ENCODE results near the gene MBP.

Gene MBP

DNA sequence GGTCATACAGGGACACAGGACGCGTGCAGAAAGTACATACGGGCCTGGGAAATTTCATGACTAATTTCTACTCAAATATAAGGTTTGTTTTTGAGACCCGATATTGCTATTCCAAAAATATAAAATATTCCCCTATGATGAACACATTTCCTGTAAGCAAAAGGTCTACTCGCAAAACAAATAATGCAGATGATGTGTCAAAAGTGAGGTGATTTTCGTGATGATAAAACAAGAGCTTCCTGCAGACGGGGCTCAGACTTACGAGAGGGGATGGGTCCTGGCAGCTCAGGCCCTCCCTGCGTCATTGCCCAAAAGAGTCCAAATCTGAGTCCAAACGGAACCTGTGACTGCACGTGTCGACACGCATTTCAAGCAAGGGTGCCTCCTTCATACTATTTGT lies 62.7 kb downstream of the MBP start:
- no peak overlapping the region for H3K9ac ChIP-seq (ENCODE audit: low read length in 5 of 5)
- peaks cover 0 to 4% (median 0%) of the 10 kb centered on the region in 5 donors for H3K27me3 ChIP-seq (ENCODE audit: control insufficient read depth in 5 of 5, insufficient read depth in 4 of 5, low read length in 5 of 5)
- H3K27ac ChIP-seq (ENCODE audit: low read depth, low read length) = no peak overlapping the region
- H3K4me3 ChIP-seq (ENCODE audit: low read depth in 1 of 5, low read length in 5 of 5) = no peak overlapping the region
- no peaks in the 10 kb centered on the region for H3K36me3 ChIP-seq (ENCODE audit: control insufficient read depth in 5 of 5, insufficient read depth in 5 of 5, low read length in 5 of 5)
- H3K4me1 ChIP-seq (ENCODE audit: control insufficient read depth in 5 of 5, insufficient read depth in 5 of 5, low read length in 5 of 5) = peaks cover 8 to 51% (median 50%) of the 10 kb centered on the region in 5 donors
- no peaks in the 10 kb centered on the region for H3K9me3 ChIP-seq (ENCODE audit: control insufficient read depth in 5 of 5, low read length in 5 of 5)

DNA sequence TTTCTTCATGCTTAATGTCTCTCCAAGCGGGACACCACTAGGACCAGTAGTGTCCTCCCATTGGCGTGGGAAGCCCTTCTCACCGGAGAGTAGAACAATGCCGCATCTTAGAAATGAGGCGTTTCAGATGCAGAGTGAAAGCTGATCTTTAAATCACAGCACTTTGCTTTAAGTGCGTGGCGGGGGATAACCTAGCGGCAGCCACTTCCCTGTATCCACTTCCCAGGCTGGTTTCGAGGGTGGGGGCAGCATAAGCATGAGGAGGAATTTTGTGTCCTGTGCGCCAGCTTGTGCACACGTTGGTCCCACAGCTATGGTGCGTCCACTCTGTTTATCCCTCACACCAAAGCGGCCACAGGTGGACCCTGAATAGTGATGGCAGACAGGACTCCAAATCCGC lies 63.1 kb downstream of the MBP start:
- Histone ChIP-seq H3K27ac (ENCODE audit: low read depth, low read length) (peak overlapping the region; percentile 56), H3K9ac (ENCODE audit: low read length in 5 of 5) (no peak overlapping the region), H3K9me3 (ENCODE audit: control insufficient read depth in 5 of 5, low read length in 5 of 5) (no peaks in the 10 kb centered on the region), H3K36me3 (ENCODE audit: control insufficient read depth in 5 of 5, insufficient read depth in 5 of 5, low read length in 5 of 5) (peaks cover 0 to 2% (median 0%) of the 10 kb centered on the region in 5 donors), H3K27me3 (ENCODE audit: control insufficient read depth in 5 of 5, insufficient read depth in 4 of 5, low read length in 5 of 5) (peaks cover 0 to 4% (median 0%) of the 10 kb centered on the region in 5 donors), H3K4me1 (ENCODE audit: control insufficient read depth in 5 of 5, insufficient read depth in 5 of 5, low read length in 5 of 5) (peaks cover 8 to 56% (median 50%) of the 10 kb centered on the region in 5 donors), H3K4me3 (ENCODE audit: low read depth in 1 of 5, low read length in 5 of 5) (no peak overlapping the region)

DNA sequence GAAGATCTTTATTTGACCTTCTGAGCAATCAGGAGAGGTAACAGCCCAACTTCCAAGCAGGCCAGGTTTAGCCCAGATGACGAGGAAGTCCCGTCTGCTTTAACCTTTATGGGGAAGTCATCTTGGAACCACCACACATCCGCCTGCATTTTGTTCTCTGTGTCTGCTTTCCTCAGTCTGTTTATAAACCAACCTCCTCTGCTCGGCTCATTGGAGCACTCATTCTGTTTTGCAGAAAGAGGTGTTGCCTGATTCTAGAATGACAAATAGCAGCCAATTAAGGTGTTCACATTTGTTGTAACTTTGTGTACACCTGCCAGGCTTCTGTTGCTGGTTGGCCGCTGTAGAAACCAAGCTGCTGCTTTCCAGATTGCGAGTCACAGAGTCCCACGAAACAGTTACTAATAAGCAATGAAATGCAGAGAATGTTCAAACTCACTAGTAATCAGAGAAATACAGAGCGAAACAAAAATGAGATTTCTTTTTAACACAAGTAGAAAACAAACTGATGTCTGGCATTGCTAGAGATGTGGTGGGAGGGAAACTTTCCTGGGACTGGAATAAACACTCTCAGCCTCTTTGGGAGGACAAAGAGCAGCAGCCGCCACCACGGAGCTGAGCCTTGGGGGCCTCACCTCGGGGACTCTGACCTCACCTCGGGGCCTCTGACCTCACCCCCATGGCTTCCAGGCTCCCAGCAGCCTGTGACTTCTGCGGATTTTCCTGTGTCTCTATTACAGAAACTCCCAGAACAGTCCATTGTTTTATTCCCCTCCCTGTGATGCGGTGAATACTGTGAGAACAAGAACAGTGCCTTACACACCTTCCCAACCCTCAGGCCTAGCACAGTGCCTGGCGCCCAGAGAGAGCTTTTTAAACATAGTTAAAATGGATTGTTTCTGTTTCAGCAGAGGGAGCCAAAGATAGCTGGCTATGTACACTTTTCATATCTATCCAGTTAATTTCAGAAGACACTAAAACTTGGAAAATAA lies 64.0 kb downstream of the MBP start:
- H3K4me1 ChIP-seq (ENCODE audit: control insufficient read depth in 5 of 5, insufficient read depth in 5 of 5, low read length in 5 of 5) = peaks cover 8 to 59% (median 50%) of the 10 kb centered on the region in 5 donors
- H3K9me3 ChIP-seq (ENCODE audit: control insufficient read depth in 5 of 5, low read length in 5 of 5) = no peaks in the 10 kb centered on the region
- peaks cover 0 to 4% (median 0%) of the 10 kb centered on the region in 5 donors for H3K27me3 ChIP-seq (ENCODE audit: control insufficient read depth in 5 of 5, insufficient read depth in 4 of 5, low read length in 5 of 5)
- peak overlapping the region in 1 of 5 donors; percentile 25 for H3K4me3 ChIP-seq (ENCODE audit: low read depth in 1 of 5, low read length in 5 of 5)
- peak overlapping the region in 1 of 5 donors; percentile 30 for H3K9ac ChIP-seq (ENCODE audit: low read length in 5 of 5)
- peaks cover 0 to 4% (median 0%) of the 10 kb centered on the region in 5 donors for H3K36me3 ChIP-seq (ENCODE audit: control insufficient read depth in 5 of 5, insufficient read depth in 5 of 5, low read length in 5 of 5)
- H3K27ac ChIP-seq (ENCODE audit: low read depth, low read length) = peak overlapping the region; percentile 56

DNA sequence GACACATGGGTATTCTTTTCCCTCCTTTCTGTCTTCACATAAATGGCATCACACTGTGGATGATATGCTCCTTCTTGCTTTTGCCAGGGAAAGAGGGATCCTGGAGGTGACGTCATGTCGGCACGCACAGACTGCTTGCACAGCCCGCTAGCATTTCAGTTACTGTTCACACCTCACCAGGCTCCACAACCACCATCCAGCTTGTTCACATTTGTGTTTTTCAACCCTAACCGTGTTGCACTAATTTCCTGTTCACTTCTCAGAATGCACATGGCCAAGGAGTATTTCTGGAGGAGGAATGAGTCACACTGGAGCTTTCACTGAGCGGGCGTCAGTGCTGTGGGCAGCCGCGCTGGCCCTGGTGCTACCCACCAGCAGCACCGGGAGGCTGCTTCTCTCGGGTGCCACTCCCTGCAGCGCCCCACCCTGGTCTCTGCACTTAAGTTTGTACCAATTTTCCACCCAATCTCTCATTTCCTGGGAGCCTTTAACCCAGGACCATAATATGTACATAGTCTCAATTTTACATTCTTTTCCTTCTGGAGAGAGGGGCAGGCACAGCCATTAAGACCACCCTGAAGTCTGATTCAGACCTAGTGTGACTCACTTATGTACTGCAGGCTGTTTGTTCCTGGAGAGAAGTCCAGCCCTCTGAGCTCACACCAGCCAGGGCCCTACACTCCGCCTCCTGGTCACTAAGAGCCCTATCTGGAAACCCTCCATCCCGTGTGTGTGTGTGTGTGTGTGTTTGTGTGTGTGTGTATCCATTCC lies 65.1 kb downstream of the MBP start:
- H3K9ac ChIP-seq (ENCODE audit: low read length in 5 of 5) = no peak overlapping the region
- peaks cover 0 to 4% (median 2%) of the 10 kb centered on the region in 5 donors for H3K36me3 ChIP-seq (ENCODE audit: control insufficient read depth in 5 of 5, insufficient read depth in 5 of 5, low read length in 5 of 5)
- H3K9me3 ChIP-seq (ENCODE audit: control insufficient read depth in 5 of 5, low read length in 5 of 5) = no peaks in the 10 kb centered on the region
- H3K27me3 ChIP-seq (ENCODE audit: control insufficient read depth in 5 of 5, insufficient read depth in 4 of 5, low read length in 5 of 5) = peaks cover 0 to 4% (median 0%) of the 10 kb centered on the region in 5 donors
- H3K27ac ChIP-seq (ENCODE audit: low read depth, low read length) = peak overlapping the region; percentile 56
- peaks cover 8 to 69% (median 48%) of the 10 kb centered on the region in 5 donors for H3K4me1 ChIP-seq (ENCODE audit: control insufficient read depth in 5 of 5, insufficient read depth in 5 of 5, low read length in 5 of 5)
- H3K4me3 ChIP-seq (ENCODE audit: low read depth in 1 of 5, low read length in 5 of 5) = peak overlapping the region in 1 of 5 donors; percentile 24

DNA sequence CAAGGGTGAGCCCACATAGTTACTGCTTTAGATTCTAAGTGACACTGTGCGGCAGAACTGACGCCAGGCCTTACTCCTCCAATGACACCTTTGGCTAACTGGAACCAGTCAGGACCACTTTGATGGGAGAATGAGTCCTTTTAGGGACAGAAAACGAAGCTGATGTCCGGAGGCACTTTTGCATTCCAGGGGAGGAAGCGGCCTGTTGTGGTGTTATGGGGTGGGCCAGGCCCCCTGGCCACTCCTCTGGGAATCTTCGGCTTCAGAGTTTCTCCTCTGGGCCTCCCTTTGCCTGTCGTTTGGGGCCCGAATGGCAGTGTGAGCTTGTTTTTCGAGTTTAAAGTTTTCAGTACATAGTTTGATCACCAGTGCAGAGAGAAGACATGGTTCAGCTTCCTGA lies 65.9 kb downstream of the MBP start:
- H3K4me3 ChIP-seq (ENCODE audit: low read depth in 1 of 5, low read length in 5 of 5) = no peak overlapping the region
- H3K27ac ChIP-seq (ENCODE audit: low read depth, low read length) = peak overlapping the region; percentile 56
- H3K27me3 ChIP-seq (ENCODE audit: control insufficient read depth in 5 of 5, insufficient read depth in 4 of 5, low read length in 5 of 5) = peaks cover 0 to 4% (median 0%) of the 10 kb centered on the region in 5 donors
- H3K9ac ChIP-seq (ENCODE audit: low read length in 5 of 5) = no peak overlapping the region
- peaks cover 8 to 73% (median 40%) of the 10 kb centered on the region in 5 donors for H3K4me1 ChIP-seq (ENCODE audit: control insufficient read depth in 5 of 5, insufficient read depth in 5 of 5, low read length in 5 of 5)
- peaks cover 0 to 8% (median 4%) of the 10 kb centered on the region in 5 donors for H3K36me3 ChIP-seq (ENCODE audit: control insufficient read depth in 5 of 5, insufficient read depth in 5 of 5, low read length in 5 of 5)
- H3K9me3 ChIP-seq (ENCODE audit: control insufficient read depth in 5 of 5, low read length in 5 of 5) = no peaks in the 10 kb centered on the region

DNA sequence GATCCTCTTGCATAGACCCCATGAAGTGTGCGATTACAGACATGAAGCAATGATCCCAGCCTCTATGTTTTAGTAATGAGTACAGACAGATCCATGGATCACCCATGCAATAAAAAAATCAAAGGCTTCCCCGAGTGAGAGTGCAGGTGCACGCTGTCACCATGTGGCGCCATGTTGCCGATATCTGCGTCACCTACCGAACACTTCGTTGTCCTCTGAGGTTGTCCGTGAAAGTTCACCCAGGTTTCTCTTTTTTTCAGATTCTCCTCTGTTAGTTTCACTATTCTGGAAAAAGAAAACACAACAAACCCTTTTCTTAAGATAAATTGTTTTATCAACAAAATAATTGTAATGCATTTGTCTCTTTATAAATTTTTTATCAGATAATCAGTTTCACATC lies 66.5 kb downstream of the MBP start:
- peaks cover 8 to 73% (median 37%) of the 10 kb centered on the region in 5 donors for H3K4me1 ChIP-seq (ENCODE audit: control insufficient read depth in 5 of 5, insufficient read depth in 5 of 5, low read length in 5 of 5)
- peaks cover 0 to 4% (median 0%) of the 10 kb centered on the region in 5 donors for H3K27me3 ChIP-seq (ENCODE audit: control insufficient read depth in 5 of 5, insufficient read depth in 4 of 5, low read length in 5 of 5)
- H3K36me3 ChIP-seq (ENCODE audit: control insufficient read depth in 5 of 5, insufficient read depth in 5 of 5, low read length in 5 of 5) = peaks cover 0 to 8% (median 4%) of the 10 kb centered on the region in 5 donors
- H3K4me3 ChIP-seq (ENCODE audit: low read depth in 1 of 5, low read length in 5 of 5) = no peak overlapping the region
- H3K9me3 ChIP-seq (ENCODE audit: control insufficient read depth in 5 of 5, low read length in 5 of 5) = no peaks in the 10 kb centered on the region
- no peak overlapping the region for H3K9ac ChIP-seq (ENCODE audit: low read length in 5 of 5)
- H3K27ac ChIP-seq (ENCODE audit: low read depth, low read length) = peak overlapping the region; percentile 56

DNA sequence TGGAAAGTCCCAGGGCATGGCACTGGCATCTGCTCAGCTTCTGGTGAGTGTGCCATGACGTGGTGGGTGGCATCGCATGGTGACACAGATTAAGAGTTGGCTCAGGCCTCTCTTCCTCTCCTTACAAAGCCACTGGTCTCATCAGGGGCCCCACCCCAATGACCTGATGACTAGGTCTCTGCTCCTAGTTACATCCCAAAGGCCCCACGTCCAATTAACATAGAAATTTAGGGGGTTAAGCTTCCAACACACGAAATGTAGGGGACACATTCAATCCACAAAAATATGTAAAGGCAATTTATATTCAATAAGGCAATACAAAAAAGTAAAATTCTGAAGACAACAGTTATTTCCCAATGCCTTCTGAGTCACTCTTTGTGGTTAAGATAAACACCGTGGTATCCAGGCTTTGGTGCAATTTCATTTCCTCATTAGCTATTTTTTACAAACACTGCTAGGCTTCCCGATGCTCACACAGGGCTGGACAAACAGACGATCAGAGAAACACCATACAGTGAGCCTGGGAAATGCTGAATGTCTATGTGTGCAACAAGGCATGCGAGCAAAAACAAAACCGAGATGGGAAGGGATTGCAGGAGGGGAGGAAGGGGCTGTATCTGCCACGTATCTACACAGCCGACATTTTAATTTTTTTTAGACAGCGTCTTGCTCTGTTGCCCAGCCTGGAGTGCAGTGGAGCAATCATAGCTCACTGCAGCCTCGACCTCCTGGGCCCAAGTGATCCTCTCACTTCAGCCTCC lies 67.2 kb downstream of the MBP start:
- peaks cover 0 to 8% (median 4%) of the 10 kb centered on the region in 5 donors for H3K36me3 ChIP-seq (ENCODE audit: control insufficient read depth in 5 of 5, insufficient read depth in 5 of 5, low read length in 5 of 5)
- peaks cover 8 to 75% (median 37%) of the 10 kb centered on the region in 5 donors for H3K4me1 ChIP-seq (ENCODE audit: control insufficient read depth in 5 of 5, insufficient read depth in 5 of 5, low read length in 5 of 5)
- H3K4me3 ChIP-seq (ENCODE audit: low read depth in 1 of 5, low read length in 5 of 5) = no peak overlapping the region
- peak overlapping the region; percentile 79 for H3K27ac ChIP-seq (ENCODE audit: low read depth, low read length)
- H3K9me3 ChIP-seq (ENCODE audit: control insufficient read depth in 5 of 5, low read length in 5 of 5) = no peaks in the 10 kb centered on the region
- H3K9ac ChIP-seq (ENCODE audit: low read length in 5 of 5) = peak overlapping the region in 1 of 5 donors; percentile 31
- H3K27me3 ChIP-seq (ENCODE audit: control insufficient read depth in 5 of 5, insufficient read depth in 4 of 5, low read length in 5 of 5) = peaks cover 0 to 4% (median 0%) of the 10 kb centered on the region in 5 donors

DNA sequence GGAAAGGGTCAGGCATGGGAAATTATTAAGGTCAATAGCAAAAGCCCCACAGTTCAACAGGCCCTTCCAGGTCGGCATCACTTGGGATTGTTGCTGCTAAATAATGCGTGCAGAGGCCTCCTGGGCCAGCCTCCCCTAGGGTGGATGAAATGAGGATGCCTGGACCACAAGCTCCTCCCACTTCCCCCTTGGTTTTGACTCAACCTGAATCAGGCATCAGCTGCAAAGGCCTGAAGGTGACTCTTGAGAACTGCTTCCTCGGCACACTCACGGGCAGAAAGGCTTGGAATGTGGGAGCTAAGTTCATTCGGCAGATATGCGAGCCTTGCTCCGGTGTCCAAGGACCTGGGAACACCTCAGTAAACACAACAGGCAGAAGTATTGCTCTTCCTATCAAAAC lies 69.3 kb downstream of the MBP start:
- Histone ChIP-seq H3K36me3 (ENCODE audit: control insufficient read depth in 5 of 5, insufficient read depth in 5 of 5, low read length in 5 of 5) (peaks cover 0 to 8% (median 4%) of the 10 kb centered on the region in 5 donors), H3K27me3 (ENCODE audit: control insufficient read depth in 5 of 5, insufficient read depth in 4 of 5, low read length in 5 of 5) (no peaks in the 10 kb centered on the region), H3K27ac (ENCODE audit: low read depth, low read length) (no peak overlapping the region), H3K4me3 (ENCODE audit: low read depth in 1 of 5, low read length in 5 of 5) (no peak overlapping the region), H3K9me3 (ENCODE audit: control insufficient read depth in 5 of 5, low read length in 5 of 5) (no peaks in the 10 kb centered on the region), H3K4me1 (ENCODE audit: control insufficient read depth in 5 of 5, insufficient read depth in 5 of 5, low read length in 5 of 5) (peaks cover 4 to 69% (median 33%) of the 10 kb centered on the region in 5 donors), H3K9ac (ENCODE audit: low read length in 5 of 5) (no peak overlapping the region)

DNA sequence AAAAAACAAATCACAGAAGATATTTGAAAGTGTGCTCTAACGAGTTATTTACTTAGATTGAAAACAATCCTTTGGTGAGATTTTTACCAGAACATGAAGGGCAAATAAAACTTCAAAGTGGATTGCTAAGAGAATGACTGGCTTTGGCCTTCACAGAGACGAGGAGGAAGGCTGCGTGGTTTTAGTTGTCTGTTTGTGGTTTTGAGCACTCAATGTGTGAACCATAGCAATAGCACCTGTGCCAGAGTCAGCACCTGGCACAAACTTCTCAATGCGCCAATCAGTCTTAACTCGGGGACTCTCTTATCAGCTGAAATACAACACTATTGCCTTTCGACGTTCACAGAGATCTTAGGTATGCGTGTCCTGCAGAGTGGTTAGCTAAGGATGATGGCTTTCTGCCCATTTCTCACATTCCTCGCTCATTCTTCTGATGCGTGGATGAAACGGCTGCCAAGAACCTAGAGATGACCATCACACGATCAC lies 70.0 kb downstream of the MBP start:
- no peaks in the 10 kb centered on the region for H3K27me3 ChIP-seq (ENCODE audit: control insufficient read depth in 5 of 5, insufficient read depth in 4 of 5, low read length in 5 of 5)
- H3K4me3 ChIP-seq (ENCODE audit: low read depth in 1 of 5, low read length in 5 of 5) = no peak overlapping the region
- peak overlapping the region; percentile 8 for H3K27ac ChIP-seq (ENCODE audit: low read depth, low read length)
- H3K36me3 ChIP-seq (ENCODE audit: control insufficient read depth in 5 of 5, insufficient read depth in 5 of 5, low read length in 5 of 5) = peaks cover 0 to 8% (median 4%) of the 10 kb centered on the region in 5 donors
- H3K9ac ChIP-seq (ENCODE audit: low read length in 5 of 5) = no peak overlapping the region
- H3K4me1 ChIP-seq (ENCODE audit: control insufficient read depth in 5 of 5, insufficient read depth in 5 of 5, low read length in 5 of 5) = peaks cover 4 to 65% (median 31%) of the 10 kb centered on the region in 5 donors
- H3K9me3 ChIP-seq (ENCODE audit: control insufficient read depth in 5 of 5, low read length in 5 of 5) = no peaks in the 10 kb centered on the region

All from subcutaneous abdominal adipose tissue (tissue), 5 donors.